ENCODE measurements around the gene RING1.

The RING1 gene

DNA sequence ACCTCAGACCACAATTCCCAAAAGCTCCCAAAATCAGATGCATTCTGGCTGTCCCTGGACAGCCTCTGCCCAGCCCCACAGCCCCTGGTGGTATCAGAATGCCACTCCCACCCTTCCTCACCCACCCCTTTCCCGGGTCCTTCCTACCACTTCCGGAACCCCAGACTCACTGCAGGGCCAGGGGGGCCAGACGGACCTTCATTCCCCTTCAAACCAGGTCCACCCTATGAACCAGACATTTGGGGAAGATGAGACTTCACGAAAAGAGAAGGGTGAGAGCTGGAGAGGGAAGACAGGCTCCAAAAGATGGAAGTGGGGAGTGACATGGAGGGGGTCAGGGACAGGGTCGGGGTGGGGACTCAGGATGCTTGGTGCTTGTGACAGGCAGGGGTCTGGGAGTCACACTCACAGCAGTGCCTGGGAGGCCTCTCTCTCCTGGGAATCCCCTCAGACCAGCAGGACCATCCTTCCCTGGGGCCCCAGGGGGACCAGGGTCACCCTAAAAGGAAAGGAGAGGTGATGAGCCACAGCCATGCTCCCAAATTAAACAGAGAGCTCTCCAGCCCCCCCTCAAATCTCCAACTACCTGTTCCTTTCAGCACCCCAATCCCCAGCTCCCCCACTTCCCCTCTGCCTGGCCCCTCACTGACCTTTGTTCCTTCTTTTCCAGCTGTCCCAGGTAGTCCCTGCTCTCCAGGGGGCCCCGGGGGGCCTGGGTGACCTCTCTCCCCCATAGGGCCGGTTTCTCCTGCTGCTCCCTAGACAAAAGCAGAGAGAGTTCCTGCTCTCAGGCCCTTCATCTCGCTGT is 36.2 kb upstream of the RING1 start:
- DNase-seq (ENCODE audit: insufficient read length, low spot score): no peak
- FAIRE-seq: no peak

- FAIRE-seq (peak; percentile 33), DNase-seq (ENCODE audit: insufficient read length, low spot score) (peak; percentile 78)
Measured at GRCh38 chr6:33172688-33173534, 35.4 kb upstream of the RING1 start.

GRCh38 chr6:33173535-33174180 is 34.6 kb upstream of the RING1 start:
- FAIRE-seq (no peak), DNase-seq (ENCODE audit: insufficient read length, low spot score) (no peak)

DNA sequence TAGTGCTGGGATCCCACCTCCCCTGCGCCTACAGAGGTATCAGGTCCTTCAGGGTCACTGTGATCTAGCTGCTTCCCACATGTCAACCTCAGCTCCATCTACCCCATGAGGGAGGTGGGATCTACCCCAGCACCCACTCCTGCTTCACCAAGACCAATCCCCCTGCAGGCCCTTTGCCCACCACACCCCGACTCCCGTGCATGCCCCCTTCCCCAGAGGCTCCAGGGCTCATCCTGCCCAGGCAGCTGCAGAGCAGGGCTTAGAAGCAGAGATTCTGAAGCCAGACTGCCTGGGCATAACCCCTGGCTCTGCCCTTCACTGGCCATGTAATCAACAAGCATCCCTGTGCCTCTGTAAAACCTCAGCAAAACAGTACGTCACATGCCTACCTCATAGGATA is 33.5 kb upstream of the RING1 start:
- FAIRE-seq: no peak
- no peak for DNase-seq (ENCODE audit: insufficient read length, low spot score)

- no peak for FAIRE-seq
- DNase-seq (ENCODE audit: insufficient read length, low spot score): no peak
Measured at GRCh38 chr6:33175436-33176069, 32.7 kb upstream of the RING1 start.

DNA sequence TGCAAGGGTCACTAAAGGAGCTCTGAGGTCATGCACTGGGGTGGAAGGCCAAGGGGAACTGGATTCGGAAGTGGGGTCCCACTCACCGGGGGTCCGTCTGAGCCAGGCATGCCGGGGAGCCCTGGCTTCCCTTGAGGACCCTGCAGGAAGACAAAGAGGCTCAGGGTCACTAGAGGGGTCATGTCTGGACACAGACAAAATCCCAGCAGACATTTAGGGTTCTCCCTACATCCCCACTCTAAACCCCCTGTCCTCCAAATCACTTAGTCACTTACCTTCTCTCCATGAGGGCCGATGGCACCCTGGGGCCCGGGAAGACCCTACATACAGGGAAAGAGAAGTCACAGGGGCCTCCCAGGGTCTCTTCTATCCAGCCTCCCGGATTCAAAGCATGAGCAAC is 31.4 kb upstream of the RING1 start:
- DNase-seq (ENCODE audit: insufficient read length, low spot score): no peak

GRCh38 chr6:33177552-33178446 is 30.5 kb upstream of the RING1 start:
- no peak for DNase-seq (ENCODE audit: insufficient read length, low spot score)
- no peak for FAIRE-seq

More for the DNA sequence above, 31.4 kb upstream of the RING1 start:
- FAIRE-seq: no peak

- DNase-seq (ENCODE audit: insufficient read length, low spot score) (no peak), FAIRE-seq (no peak)
Measured at GRCh38 chr6:33178755-33179475, 29.4 kb upstream of the RING1 start.

- FAIRE-seq (no peak), DNase-seq (ENCODE audit: insufficient read length, low spot score) (no peak)
Measured at GRCh38 chr6:33181141-33181540, 27.2 kb upstream of the RING1 start.

DNA sequence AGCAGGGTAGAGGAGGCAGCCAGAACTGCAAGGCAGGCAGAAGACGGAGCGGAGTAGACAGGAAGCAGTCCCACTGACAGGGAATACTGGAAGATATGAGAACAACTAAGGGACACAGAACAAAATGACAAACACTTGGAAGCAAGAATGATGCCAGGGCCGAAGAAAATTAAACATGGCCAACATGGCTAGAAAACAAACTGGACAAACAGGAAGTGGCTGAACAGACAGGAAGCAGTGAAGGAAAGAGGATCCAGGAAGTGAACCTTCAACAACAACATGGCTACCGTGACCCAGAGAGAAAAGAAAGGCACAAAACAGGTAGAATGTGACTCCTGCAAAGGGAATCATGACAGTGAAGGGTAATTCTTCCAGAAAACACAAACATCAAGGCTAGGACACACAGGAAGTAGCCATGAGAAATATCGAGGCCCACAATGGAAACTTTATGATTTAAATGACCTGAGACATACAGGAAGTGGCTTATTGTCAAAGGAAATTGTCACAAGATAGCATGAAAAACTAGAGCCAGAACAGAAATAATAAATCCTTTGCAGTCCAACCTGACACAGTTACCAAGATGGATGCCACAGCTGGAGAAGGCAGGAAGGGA is 25.1 kb upstream of the RING1 start:
- no peak for FAIRE-seq
- DNase-seq (ENCODE audit: insufficient read length, low spot score): no peak

DNA sequence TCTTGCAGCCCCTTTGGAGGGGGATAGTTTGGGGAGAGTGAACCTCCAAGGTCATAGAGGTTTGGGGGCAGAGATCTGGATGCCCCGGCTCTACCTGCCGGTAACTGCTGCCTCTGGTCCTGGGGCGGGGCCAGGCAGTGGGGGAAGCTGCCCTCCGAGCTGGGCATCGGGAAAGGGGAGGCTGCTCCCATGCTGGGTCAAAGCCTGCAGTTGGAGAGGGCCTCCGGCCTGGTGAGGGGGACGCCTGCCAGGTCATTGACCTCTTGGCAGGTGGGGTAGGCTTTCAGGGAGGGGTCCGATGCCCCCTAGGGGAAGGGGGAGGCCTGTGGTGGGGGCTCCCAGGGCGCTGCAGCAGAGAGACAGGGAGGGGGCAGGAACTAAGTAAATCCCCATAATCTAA is 23.1 kb upstream of the RING1 start:
- DNase-seq (ENCODE audit: insufficient read length, low spot score): no peak
- FAIRE-seq: no peak

DNA sequence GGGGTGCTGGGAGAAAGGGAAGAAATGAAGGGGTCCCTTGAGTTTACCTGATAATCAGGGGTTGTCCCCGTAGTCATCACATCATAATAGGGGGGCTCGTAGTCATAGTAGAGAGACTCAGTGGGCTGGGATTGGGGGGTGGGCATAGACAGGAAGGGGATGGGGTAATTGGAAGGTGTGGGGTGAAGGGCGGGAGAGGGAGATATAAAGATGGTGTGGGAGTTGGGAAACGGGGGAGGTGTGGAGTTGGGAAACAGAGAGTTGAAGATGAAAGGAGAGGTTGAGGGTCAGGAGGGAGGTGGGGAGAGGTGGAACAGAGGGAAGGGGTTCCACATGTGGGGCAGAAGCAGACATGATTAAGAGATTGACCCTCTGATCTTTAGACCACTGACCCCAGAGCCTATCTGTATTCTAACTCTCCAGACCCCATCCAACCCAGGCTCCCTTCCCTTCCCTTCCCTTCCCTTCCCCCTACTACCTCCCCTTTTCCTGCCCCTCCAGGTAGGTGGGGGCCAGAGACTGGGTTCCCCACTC is 22.6 kb upstream of the RING1 start:
- FAIRE-seq (no peak), DNase-seq (ENCODE audit: insufficient read length, low spot score) (no peak)

DNA sequence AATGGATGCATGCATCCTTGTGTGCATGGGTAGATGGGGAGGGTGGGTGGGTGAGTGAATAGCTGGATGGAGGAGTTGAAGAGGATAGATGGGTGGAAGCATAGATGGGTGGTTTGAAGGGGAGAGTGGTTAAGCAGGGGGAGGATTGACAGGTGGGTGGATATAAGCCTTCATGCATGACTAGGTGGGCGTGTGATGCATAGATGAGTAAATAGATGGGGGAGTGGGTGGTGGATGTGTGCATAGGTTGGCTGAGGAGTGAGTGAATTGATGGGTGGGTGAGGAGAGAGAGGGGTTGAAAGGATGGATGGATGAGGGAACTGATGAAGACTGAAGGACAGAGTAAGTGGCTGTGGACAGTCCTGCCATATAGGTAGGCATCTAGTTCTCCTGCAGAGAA is 20.5 kb upstream of the RING1 start:
- FAIRE-seq: no peak

GRCh38 chr6:33189164-33189563 is 19.1 kb upstream of the RING1 start:
- no peak for DNase-seq (ENCODE audit: insufficient read length, low spot score)

More for the DNA sequence above, 20.5 kb upstream of the RING1 start:
- DNase-seq (ENCODE audit: insufficient read length, low spot score): no peak

GRCh38 chr6:33189625-33190448 is 18.5 kb upstream of the RING1 start:
- no peak for FAIRE-seq
- no peak for DNase-seq (ENCODE audit: insufficient read length, low spot score)

More at GRCh38 chr6:33189164-33189563, 19.1 kb upstream of the RING1 start:
- FAIRE-seq: no peak

DNA sequence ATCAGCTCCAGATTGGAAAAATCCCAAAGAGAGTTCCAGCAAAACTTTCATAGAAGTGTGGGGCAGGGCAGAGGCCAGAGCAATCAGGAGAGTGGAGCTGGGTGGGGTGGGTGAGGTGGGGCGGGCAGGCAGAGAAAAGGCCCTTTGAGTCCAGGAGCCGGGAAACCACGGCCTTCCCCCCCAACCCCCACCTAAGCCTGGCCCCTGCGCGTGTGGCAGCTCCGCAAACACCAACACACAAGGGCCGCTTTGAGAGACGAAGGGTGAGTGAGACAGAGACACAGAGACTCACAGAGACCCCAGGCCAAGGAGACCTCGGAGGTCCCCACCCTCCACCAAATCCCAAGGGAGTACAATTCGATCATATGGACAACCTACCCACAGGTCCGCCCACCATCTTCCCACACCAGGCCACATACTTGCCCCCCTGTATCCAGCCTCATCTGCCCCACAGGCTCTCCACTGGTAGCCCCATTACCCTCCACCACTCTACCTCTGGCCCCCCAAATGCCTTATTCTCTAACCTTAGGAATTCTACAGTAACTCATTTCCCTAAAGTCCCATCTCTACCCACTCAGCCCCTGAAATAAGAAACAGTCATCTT is 17.7 kb upstream of the RING1 start:
- FAIRE-seq: no peak
- no peak for DNase-seq (ENCODE audit: insufficient read length, low spot score)

DNA sequence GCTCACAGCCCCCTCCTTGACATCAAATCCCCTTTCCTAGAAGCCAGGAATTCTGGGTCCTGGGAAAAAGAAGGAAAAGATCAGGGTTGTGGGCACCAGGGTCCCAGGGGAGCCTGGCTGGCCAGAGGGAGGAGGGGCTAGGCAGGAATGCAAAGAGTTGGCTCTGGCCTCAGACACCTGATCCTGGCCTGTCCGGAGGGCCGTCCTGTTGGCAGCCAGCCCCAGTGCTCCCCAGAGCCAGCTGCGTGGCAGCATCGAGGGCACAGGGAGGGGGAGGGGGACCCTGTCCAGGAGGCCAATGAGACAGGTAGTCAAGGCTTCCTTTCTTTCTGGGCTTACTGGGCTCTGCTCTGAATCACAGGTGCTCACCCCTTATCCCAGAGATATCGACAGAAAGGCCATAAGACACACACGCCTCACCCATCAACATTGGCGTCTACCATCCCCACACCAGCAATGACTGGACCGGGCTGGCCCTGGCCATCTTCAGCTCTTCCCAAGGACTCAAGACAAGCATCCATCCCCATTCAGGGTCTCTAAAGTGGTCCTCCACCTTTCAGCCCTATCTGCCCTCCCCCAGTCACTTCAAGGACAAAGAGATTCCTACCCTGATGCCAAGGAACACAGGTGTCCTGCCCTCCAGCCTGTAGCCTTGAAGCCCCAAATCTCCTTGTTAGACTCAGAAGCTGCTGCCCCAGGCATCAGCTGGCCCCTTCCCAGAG is 16.8 kb upstream of the RING1 start:
- FAIRE-seq: peak; percentile 73
- DNase-seq (ENCODE audit: insufficient read length, low spot score): no peak

Measured in HTR-8/SVneo (cell line).